Measurements from ENCODE around the gene MBOAT2. TPM values are rescaled to one million over a fixed set of nuclear protein-coding genes. Genes with fewer than 3 reads are reported as not detected.

MBOAT2 gene
- total and polyA plus RNA-seq, 2 donors (not counting 1 experiment from before 2014, with no cell fraction given) = 0.24 to 1.3 TPM

DNA sequence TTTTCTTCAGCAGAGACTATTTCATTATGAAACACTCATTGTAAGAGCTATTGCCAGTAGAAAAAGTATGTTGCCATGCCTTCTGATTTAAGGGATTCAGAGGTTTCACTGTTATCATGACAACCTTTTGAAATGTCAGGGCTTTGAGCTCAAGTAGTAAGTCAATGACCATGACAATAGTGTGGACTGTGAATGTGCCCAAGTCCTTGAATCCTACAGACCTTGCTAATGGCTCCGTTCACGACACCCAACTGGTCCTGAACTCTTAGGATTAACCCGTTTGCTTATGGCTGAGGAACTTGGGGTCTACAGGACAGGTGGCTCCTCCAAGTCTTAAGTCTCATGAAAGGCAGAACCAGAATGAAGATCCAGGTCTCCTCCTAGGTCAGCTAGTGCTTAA lies 148.5 kb downstream of the MBOAT2 start:
- Histone ChIP-seq H3K27me3 (replicated peaks in 1 of 4; ENCODE audit: control extremely low read depth in 1 of 4, control insufficient read depth in 3 of 4, insufficient read depth in 4 of 4, low read length in 3 of 4) (no peaks in the 10 kb centered on the region), H4K20me1 (ENCODE audit: control insufficient read depth, insufficient read depth, low read length, poor library complexity, severe bottlenecking) (no peaks in the 10 kb centered on the region), H3K4me1 (ENCODE audit: control insufficient read depth in 2 of 2, insufficient read depth in 2 of 2, low read length in 2 of 2) (no peaks in the 10 kb centered on the region), H2AFZ (ENCODE audit: insufficient read depth, low read depth, low read length, poor library complexity, severe bottlenecking) (no peak overlapping the region), H3K36me3 (replicated peaks in 1 of 2; ENCODE audit: control extremely low read depth in 1 of 2, control insufficient read depth in 1 of 2, extremely low read depth in 1 of 2, insufficient read depth in 2 of 2, low read length in 1 of 2) (no peaks in the 10 kb centered on the region), H3K27ac (ENCODE audit: low read length in 2 of 2) (no peak overlapping the region), H3K4me3 (ENCODE audit: control extremely low read depth in 1 of 5, extremely low read depth in 1 of 5, insufficient read depth in 1 of 5, low read depth in 2 of 5, low read length in 4 of 5) (no peak overlapping the region), H3K79me2 (ENCODE audit: control insufficient read depth, insufficient read depth, low read length) (no peaks in the 10 kb centered on the region), H3K4me2 (replicated peaks; ENCODE audit: low read depth, low read length, poor library complexity, severe bottlenecking) (no peak overlapping the region), H3K9me3 (ENCODE audit: control extremely low read depth in 1 of 3, control insufficient read depth in 2 of 3, insufficient read depth in 1 of 3, low read length in 2 of 3) (no peaks in the 10 kb centered on the region), H3K9ac (ENCODE audit: low read length) (no peak overlapping the region)
- intact Hi-C loops (cut with micrococcal nuclease) = no loop called here
- Mint-ChIP-seq H3K27me3 (peaks cover 3% of the 10 kb centered on the region), H3K27ac (no peak overlapping the region), H3K9me3 (ENCODE audit: insufficient read depth) (no peaks in the 10 kb centered on the region), H3K4me3 (no peak overlapping the region), H3K4me1 (no peaks in the 10 kb centered on the region)
- no peak for DNase-seq
- POLR2A ChIA-PET = no interaction called here
- 96% methylated on average over 3 of the region's 3 CpGs for WGBS (ENCODE audit: insufficient coverage)
- TF ChIP-seq, protein P1, sequence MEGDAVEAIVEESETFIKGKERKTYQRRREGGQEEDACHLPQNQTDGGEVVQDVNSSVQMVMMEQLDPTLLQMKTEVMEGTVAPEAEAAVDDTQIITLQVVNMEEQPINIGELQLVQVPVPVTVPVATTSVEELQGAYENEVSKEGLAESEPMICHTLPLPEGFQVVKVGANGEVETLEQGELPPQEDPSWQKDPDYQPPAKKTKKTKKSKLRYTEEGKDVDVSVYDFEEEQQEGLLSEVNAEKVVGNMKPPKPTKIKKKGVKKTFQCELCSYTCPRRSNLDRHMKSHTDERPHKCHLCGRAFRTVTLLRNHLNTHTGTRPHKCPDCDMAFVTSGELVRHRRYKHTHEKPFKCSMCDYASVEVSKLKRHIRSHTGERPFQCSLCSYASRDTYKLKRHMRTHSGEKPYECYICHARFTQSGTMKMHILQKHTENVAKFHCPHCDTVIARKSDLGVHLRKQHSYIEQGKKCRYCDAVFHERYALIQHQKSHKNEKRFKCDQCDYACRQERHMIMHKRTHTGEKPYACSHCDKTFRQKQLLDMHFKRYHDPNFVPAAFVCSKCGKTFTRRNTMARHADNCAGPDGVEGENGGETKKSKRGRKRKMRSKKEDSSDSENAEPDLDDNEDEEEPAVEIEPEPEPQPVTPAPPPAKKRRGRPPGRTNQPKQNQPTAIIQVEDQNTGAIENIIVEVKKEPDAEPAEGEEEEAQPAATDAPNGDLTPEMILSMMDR (IDR thresholded peaks at IDR 0.05) = no peak
- TF ChIP-seq EZH2 (IDR thresholded peaks at IDR 0.05; ENCODE audit: borderline replicate concordance, insufficient read depth, low read depth, low read length, poor library complexity, severe bottlenecking) = no peak
- no peak for ATAC-seq (ENCODE audit: low read depth)
- CTCF ChIA-PET = no interaction called here

DNA sequence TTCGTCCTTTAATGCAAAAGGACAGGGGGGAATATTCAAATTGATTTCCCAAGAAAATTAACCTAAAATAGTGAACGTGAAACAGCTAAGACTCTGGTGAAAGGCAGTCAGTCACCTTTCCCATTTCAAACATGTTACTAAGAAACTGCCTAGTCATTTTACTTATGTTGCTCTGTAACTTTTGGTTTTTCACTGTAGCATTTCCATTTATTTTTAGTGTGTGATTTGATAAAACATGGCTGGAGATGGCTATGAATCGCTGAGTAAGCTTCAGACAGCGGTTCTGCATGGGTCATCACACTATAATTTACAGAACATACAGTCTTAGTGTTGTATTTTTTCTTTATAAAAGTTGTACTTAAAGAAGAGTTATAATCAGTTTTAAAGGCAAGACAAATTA lies 150.1 kb downstream of the MBOAT2 start:
- Histone ChIP-seq H4K20me1 (ENCODE audit: control insufficient read depth, insufficient read depth, low read length, poor library complexity, severe bottlenecking) (no peaks in the 10 kb centered on the region), H3K27ac (ENCODE audit: low read length in 2 of 2) (no peak overlapping the region), H2AFZ (ENCODE audit: insufficient read depth, low read depth, low read length, poor library complexity, severe bottlenecking) (no peak overlapping the region), H3K4me2 (replicated peaks; ENCODE audit: low read depth, low read length, poor library complexity, severe bottlenecking) (no peak overlapping the region), H3K79me2 (ENCODE audit: control insufficient read depth, insufficient read depth, low read length) (no peaks in the 10 kb centered on the region), H3K9me3 (ENCODE audit: control extremely low read depth in 1 of 3, control insufficient read depth in 2 of 3, insufficient read depth in 1 of 3, low read length in 2 of 3) (no peaks in the 10 kb centered on the region), H3K27me3 (replicated peaks in 1 of 4; ENCODE audit: control extremely low read depth in 1 of 4, control insufficient read depth in 3 of 4, insufficient read depth in 4 of 4, low read length in 3 of 4) (no peaks in the 10 kb centered on the region), H3K4me3 (ENCODE audit: control extremely low read depth in 1 of 5, extremely low read depth in 1 of 5, insufficient read depth in 1 of 5, low read depth in 2 of 5, low read length in 4 of 5) (no peak overlapping the region), H3K4me1 (ENCODE audit: control insufficient read depth in 2 of 2, insufficient read depth in 2 of 2, low read length in 2 of 2) (no peaks in the 10 kb centered on the region), H3K9ac (ENCODE audit: low read length) (no peak overlapping the region), H3K36me3 (replicated peaks in 1 of 2; ENCODE audit: control extremely low read depth in 1 of 2, control insufficient read depth in 1 of 2, extremely low read depth in 1 of 2, insufficient read depth in 2 of 2, low read length in 1 of 2) (no peaks in the 10 kb centered on the region)
- whole genome bisulfite sequencing (ENCODE audit: insufficient coverage) = no CpG with 5 or more reads among the region's 4 CpGs
- Mint-ChIP-seq H3K27ac (no peak overlapping the region), H3K27me3 (peaks cover 3% of the 10 kb centered on the region), H3K9me3 (ENCODE audit: insufficient read depth) (no peaks in the 10 kb centered on the region), H3K4me3 (no peak overlapping the region), H3K4me1 (no peaks in the 10 kb centered on the region)
- intact Hi-C loops (cut with micrococcal nuclease) = no loop called here
- no peak for DNase-seq
- ATAC-seq (ENCODE audit: low read depth) = no peak
- TF ChIP-seq, protein P1 (IDR thresholded peaks at IDR 0.05) = no peak
- no peak for TF ChIP-seq EZH2 (IDR thresholded peaks at IDR 0.05; ENCODE audit: borderline replicate concordance, insufficient read depth, low read depth, low read length, poor library complexity, severe bottlenecking)
- POLR2A ChIA-PET = no interaction called here
- CTCF ChIA-PET = no interaction called here

Measured in B cell (primary cell).